ENCODE results near the gene SCNN1G.

DNA sequence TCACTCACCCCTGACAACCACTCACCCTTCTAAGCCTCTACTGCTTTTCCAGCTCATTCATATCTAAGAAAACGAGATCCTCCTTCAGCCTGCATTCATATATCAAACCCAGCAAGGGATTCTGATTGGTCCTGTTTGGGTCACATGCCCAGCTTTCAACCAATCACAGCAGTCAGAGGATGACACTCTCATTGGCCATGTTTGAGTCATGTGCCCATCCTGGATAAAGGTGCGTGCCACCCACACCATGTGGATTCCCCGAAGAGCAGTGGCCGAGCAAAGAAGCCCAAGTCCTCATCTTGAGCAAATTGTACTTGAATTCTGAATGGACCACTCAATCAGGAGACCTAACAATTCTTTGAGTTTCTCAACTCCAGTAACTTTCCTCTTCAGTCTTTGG, 45.0 kb downstream of the SCNN1G start:
- TF ChIP-seq, protein P1, sequence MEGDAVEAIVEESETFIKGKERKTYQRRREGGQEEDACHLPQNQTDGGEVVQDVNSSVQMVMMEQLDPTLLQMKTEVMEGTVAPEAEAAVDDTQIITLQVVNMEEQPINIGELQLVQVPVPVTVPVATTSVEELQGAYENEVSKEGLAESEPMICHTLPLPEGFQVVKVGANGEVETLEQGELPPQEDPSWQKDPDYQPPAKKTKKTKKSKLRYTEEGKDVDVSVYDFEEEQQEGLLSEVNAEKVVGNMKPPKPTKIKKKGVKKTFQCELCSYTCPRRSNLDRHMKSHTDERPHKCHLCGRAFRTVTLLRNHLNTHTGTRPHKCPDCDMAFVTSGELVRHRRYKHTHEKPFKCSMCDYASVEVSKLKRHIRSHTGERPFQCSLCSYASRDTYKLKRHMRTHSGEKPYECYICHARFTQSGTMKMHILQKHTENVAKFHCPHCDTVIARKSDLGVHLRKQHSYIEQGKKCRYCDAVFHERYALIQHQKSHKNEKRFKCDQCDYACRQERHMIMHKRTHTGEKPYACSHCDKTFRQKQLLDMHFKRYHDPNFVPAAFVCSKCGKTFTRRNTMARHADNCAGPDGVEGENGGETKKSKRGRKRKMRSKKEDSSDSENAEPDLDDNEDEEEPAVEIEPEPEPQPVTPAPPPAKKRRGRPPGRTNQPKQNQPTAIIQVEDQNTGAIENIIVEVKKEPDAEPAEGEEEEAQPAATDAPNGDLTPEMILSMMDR (IDR thresholded peaks at IDR 0.05), result no peak
- no peak for TF ChIP-seq POLR2A (IDR thresholded peaks at IDR 0.05)

Data from lower leg skin (tissue), 3 donors.